K562 (cell line): ENCODE measurements around the gene ENTR1. TPM values are rescaled to one million over a fixed set of nuclear protein-coding genes. Genes with fewer than 3 reads are reported as not detected.

Experiments
- ATAC-seq: fragments of 200-7000 bp; cut with Tn5 transposase; 3 replicates; pipeline ENCODE4 v1.9.1; 2020; ENCODE audit warnings: moderate library complexity
- BruUV-seq: library from RNA; stranded (reverse); fragments of 400-500 nt; replicated peaks from 2 replicates; lab custom pipeline; 2021; lab: Mats Ljungman, UMichigan
- CTCF ChIA-PET: fragments of 300-600 bp; formaldehyde crosslinking; extraction: SDS; loops from one replicate; lab custom pipeline; 2021; ENCODE audit warnings: low intra/inter-chr PET ratio; lab: Yijun Ruan, JAX
- POLR2A ChIA-PET: fragments of 300-600, 350-650 bp; sonication (Branson Sonifier 250); formaldehyde crosslinking; extraction: SDS; loops from one replicate; lab custom pipeline; 2021; ENCODE audit warnings: antibody characterized with exemption, inconsistent platforms; lab: Yijun Ruan, JAX
- DNase-seq, 4 experiments: peaks; one replicate each; pipeline versions ENCODE4 v3.0.0 to v3.0.0-alpha.2; 2011 to 2018; ENCODE audit warnings: low spot score in 3 of 4, mixed read lengths in 3 of 4; ENCODE audit errors: extremely low read depth in 1 of 4
- FAIRE-seq: peaks from 2 replicates; lab custom pipeline; 2011; peaks lifted over from hg19 to GRCh38; lab: Jason Lieb, UNC
- H2AFZ ChIP-seq: 2 replicates; pipeline ENCODE4 v1.6.0; 2011; ENCODE audit warnings: low read depth, low read length, control low read depth, inconsistent platforms
- H3K27ac ChIP-seq: fragments of 200-600 bp; 3 replicates; pipeline ENCODE4 v1.8.0; 2011; ENCODE audit warnings: low read depth, mild to moderate bottlenecking, control low read depth, inconsistent platforms, low read length, moderate library complexity, mixed read lengths; ENCODE audit errors: extremely low read depth
- H3K27me3 ChIP-seq, 2 experiments: fragments of 300-600 bp in 1 of 2; 2 replicates in 1 of 2; 3 replicates in 1 of 2; pipeline versions ENCODE4 v1.6.0 to v1.8.0; 2011; ENCODE audit warnings: inconsistent platforms in 2 of 2, low read length in 2 of 2, mild to moderate bottlenecking in 1 of 2, mixed read lengths in 1 of 2, moderate library complexity in 1 of 2; ENCODE audit not compliant: control insufficient read depth in 2 of 2, insufficient read depth in 2 of 2
- H3K36me3 ChIP-seq: fragments of 300-600 bp; 3 replicates; pipeline ENCODE4 v1.8.0; 2011; ENCODE audit warnings: mild to moderate bottlenecking, low read length, inconsistent platforms; ENCODE audit not compliant: control insufficient read depth, insufficient read depth
- H3K4me1 ChIP-seq, 2 experiments: fragments of 200-600 bp in 1 of 2; replicated peaks in 1 of 2; 2 replicates in 1 of 2; 3 replicates in 1 of 2; pipeline versions ENCODE4 v1.5.1 to v1.8.0; 2011; ENCODE audit warnings: inconsistent platforms in 2 of 2, low read length in 2 of 2, mild to moderate bottlenecking in 1 of 2, mixed read lengths in 1 of 2, moderate library complexity in 1 of 2; ENCODE audit not compliant: control insufficient read depth in 2 of 2, insufficient read depth in 2 of 2
- H3K4me2 ChIP-seq: 2 replicates; pipeline ENCODE4 v1.6.1; 2011; ENCODE audit warnings: low read length, control low read depth, inconsistent platforms, mixed read lengths; ENCODE audit not compliant: insufficient read depth
- H3K4me3 ChIP-seq: fragments of 200-600 bp; sonication (generic), shearing (Covaris generic); 2 replicates; pipeline ENCODE4 v1.5.1; 2016; ENCODE audit warnings: control low read depth, inconsistent platforms
- H3K79me2 ChIP-seq: fragments of 200-600 bp; 3 replicates; pipeline ENCODE4 v1.8.0; 2011; ENCODE audit warnings: low read length, inconsistent platforms; ENCODE audit not compliant: control insufficient read depth, insufficient read depth
- H3K9ac ChIP-seq, 2 experiments: 2 replicates each; pipeline versions ENCODE4 v1.6.0 to v1.6.1; 2011; ENCODE audit warnings: low read depth in 2 of 2, low read length in 2 of 2, control low read depth in 1 of 2, inconsistent platforms in 1 of 2, mild to moderate bottlenecking in 1 of 2, mixed read lengths in 1 of 2; ENCODE audit not compliant: insufficient read depth in 1 of 2
- H3K9me1 ChIP-seq: one replicate; pipeline ENCODE4 v1.6.0; 2011; ENCODE audit warnings: inconsistent platforms, mild to moderate bottlenecking, low read length, moderate library complexity; ENCODE audit not compliant: control insufficient read depth, insufficient read depth
- H3K9me3 ChIP-seq: replicated peaks from 2 replicates; pipeline ENCODE4 v1.5.1; 2011; ENCODE audit warnings: low read depth, low read length, inconsistent platforms; ENCODE audit not compliant: control insufficient read depth, insufficient read depth
- H4K20me1 ChIP-seq: replicated peaks from 2 replicates; pipeline ENCODE4 v1.6.1; 2011; ENCODE audit warnings: low read length, inconsistent platforms, mixed read lengths; ENCODE audit not compliant: control insufficient read depth, insufficient read depth
- ARHGAP35 ChIP-seq: fragments of 450-650 bp; IDR thresholded peaks from 2 replicates; pipeline ENCODE4 v1.6.1; 2018; ENCODE audit not compliant: partially characterized antibody
- CSDE1 ChIP-seq, 2 experiments: fragments of 450-650 bp; IDR thresholded peaks; 2 replicates each; pipeline ENCODE4 v1.6.1; 2016; ENCODE audit warnings: mild to moderate bottlenecking in 1 of 2
- E2F3 ChIP-seq: fragments of 250-450 bp; sonication (Bioruptor Pico); IDR thresholded peaks from 2 replicates; pipeline ENCODE4 v1.4.0; 2020; ENCODE audit warnings: mild to moderate bottlenecking
- KLF10 ChIP-seq: fragments of 250-450 bp; sonication (Bioruptor Pico); IDR thresholded peaks from 2 replicates; pipeline ENCODE4 v1.6.1; 2021; ENCODE audit warnings: matching md5 sums
- POLR2A ChIP-seq: fragments of 450-650 bp; conservative IDR thresholded peaks from 2 replicates; pipeline ENCODE4 v1.6.1; 2016
- POLR2G ChIP-seq: fragments of 200-400 bp; formaldehyde crosslinking; IDR thresholded peaks from 2 replicates; pipeline ENCODE4 v1.6.1; 2017; ENCODE audit warnings: low read depth, mild to moderate bottlenecking, antibody characterized with exemption, low read length, moderate library complexity
- RBFOX2 ChIP-seq: fragments of 200-400 bp; formaldehyde crosslinking; IDR thresholded peaks from 2 replicates; pipeline ENCODE4 v1.6.1; 2017; ENCODE audit warnings: low read depth, mild to moderate bottlenecking, low read length, moderate library complexity
- SFPQ ChIP-seq: fragments of 200-400 bp; formaldehyde crosslinking; IDR thresholded peaks from 2 replicates; pipeline ENCODE4 v1.6.1; 2017; ENCODE audit warnings: mild to moderate bottlenecking, low read depth, low read length, moderate library complexity
- SUPT5H ChIP-seq: fragments of 450-650 bp; IDR thresholded peaks from 2 replicates; pipeline ENCODE4 v1.6.1; 2016
- ZNF583 ChIP-seq: fragments of 250-450 bp; sonication (Bioruptor Pico); IDR thresholded peaks from 2 replicates; pipeline ENCODE4 v1.4.0; 2020
- WGBS: fragments of 100-300 bp; shearing (Covaris generic); methylation state at CpG from one replicate; pipeline ENCODE4 v1.1.6; 2016; ENCODE audit warnings: low coverage, mixed read lengths; ENCODE audit not compliant: insufficient coverage; ENCODE audit errors: missing lambda C conversion rate; 5-methylcytosine and 5-hydroxymethylcytosine counted together
- in situ Hi-C: fragments of 300-500 bp; cut with MboI; formaldehyde crosslinking; loops from 4 replicates; pipeline ENCODE4 v1.15.0; 2018; ENCODE audit warnings: inconsistent platforms, mixed read lengths
- intact Hi-C: fragments of 100-400 bp; cut with micrococcal nuclease; formaldehyde crosslinking; loops from 2 replicates; pipeline ENCODE4 v1.14.2; 2022
- polyA plus RNA-seq, 8 experiments: library from polyadenylated mRNA; depleted of rRNA in 4 of 8; stranded (reverse) in 5 of 8; unstranded in 3 of 8; fragments of >200 nt; fragmentation: Nextera tagmentation in 2 of 8; fragmentation: Illumina TruSeq in 1 of 8; extraction: Ambion mirVana in 2 of 8; extraction: Trizol in 1 of 8; gene quantifications; 2 replicates each; pipeline versions ENCODE4 v1.2.1 to v1.2.3, GENCODE V29; 2011 to 2014; ENCODE audit warnings: inconsistent platforms in 1 of 8, missing spikeins in 1 of 8
- total RNA-seq, 7 experiments: library from RNA; depleted of rRNA in 6 of 7; stranded (reverse); fragments of >200 nt in 6 of 7; fragmentation: Illumina TruSeq in 2 of 7; extraction: Trizol in 2 of 7; gene quantifications; 2 replicates each; pipeline versions ENCODE4 v1.2.1 to v1.2.3, GENCODE V29; 2011 to 2021; ENCODE audit warnings: low replicate concordance in 1 of 7

The ENTR1 gene
- total and polyA plus RNA-seq, 9 of the 15 experiments (the other 6 are each of a cell fraction or from before 2014, with no cell fraction given): 6.7 to 106 (median 72.6) TPM

DNA sequence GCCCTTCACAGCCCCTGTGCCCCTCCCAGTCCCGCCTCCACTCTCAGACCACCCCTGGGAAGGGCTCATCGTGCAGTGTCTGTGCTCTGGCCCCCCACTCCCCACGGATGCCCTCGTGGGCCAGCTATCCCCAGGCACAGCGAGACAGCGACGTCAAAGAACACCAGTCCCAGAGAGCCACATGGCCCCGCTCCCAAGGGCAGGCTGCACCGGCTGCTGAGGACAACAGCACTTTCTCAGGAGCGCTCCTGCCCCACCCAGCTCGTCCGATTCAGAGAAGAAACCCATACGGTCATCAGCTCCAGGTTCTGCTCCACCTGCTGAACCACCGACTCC, 5.6 kb downstream of the ENTR1 start (continued):
- TF ChIP-seq ZNF583 (CRISPR knock-in tag) (no peak), E2F3 (no peak)

DNA sequence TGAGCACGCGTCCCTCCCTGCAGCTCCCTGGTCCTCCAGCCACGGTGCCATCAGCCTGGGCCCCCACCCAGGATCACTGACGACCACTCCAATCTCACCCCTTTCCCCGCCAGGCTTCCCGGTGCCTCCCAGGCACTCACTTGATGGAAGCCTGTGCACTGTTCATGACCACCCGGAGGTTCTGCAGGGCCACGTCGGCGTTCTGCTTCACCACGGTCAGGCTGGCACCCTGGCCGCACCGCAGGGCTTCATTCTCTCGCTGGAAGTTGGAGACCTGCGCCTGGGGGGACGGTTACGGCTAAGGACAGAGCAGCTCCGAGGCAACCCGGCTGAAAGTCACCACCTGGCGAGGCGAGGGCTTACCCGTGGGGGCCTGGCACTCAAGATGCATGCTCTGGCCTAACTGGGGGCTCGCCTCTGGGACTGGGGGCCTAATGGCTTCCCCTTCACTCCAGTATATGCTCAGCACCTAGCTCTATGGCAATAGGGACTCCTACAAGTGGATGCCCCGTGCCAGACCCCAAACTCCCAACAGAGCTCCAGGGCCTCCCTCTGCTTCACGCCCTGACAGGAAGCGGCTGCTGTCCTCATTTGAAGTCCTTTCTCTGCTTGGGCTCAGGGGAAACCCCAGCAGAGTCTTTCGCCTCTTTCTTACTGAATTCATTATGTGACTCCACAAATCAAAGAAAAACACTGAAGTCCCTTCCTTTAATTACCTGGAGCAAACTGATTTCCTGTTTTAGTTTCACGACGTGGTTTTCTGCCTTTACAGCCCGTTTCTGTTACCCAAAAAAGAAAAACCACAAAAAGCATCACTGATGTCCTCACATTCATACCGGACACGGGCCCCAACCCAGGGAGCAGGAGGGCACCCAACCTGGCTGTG, 6.3 kb downstream of the ENTR1 start:
- in situ Hi-C loops (no loop called here), intact Hi-C loops (no loop called here)
- no peaks in the 10 kb centered on the region for H3K9me1 ChIP-seq
- ChIA-PET CTCF (no interaction called here), POLR2A (interaction anchor here (0.6 to 1.3 kb wide), 6 partner anchors 10 to 112 kb away, joined by 3 to 5 read pairs (median 3); partner anchors contain the start of gene DNLZ)
- H3K9me3 ChIP-seq: no peaks in the 10 kb centered on the region
- WGBS: 94% methylated on average over 28 of the region's 32 CpGs
- no peak overlapping the region for H2AFZ ChIP-seq
- no peak for FAIRE-seq
- no peaks in the 10 kb centered on the region for H4K20me1 ChIP-seq
- no peak overlapping the region for H3K4me3 ChIP-seq
- no peak overlapping the region for H3K4me2 ChIP-seq
- peaks cover 5 to 51% of the 10 kb centered on the region in 2 experiments; a peak in 4 of 5 replicates for H3K4me1 ChIP-seq
- peaks cover 31% of the 10 kb centered on the region for H3K79me2 ChIP-seq
- H3K27ac ChIP-seq: no peak overlapping the region
- BruUV-seq: no TSS peak
- H3K9ac ChIP-seq: peak overlapping the region in 1 of 2 experiments; percentile 47; a peak in 1 of 4 replicates
- H3K27me3 ChIP-seq: no peaks in the 10 kb centered on the region
- peaks cover 73% of the 10 kb centered on the region for H3K36me3 ChIP-seq
- TF ChIP-seq SFPQ (no peak), POLR2A (0 out of 2 replicates have a peak, but pooled peaks have one; percentile 42), RBFOX2 (peak; percentile 59), KLF10 (CRISPR knock-in tag) (no peak), POLR2G (peak; percentile 70), ARHGAP35 (no peak), CSDE1 (IDR thresholded peaks at IDR 0.05) (no peak), SUPT5H (peak; percentile 51; the same call in 1 of the 2 replicates)
- DNase-seq: no peak
- ATAC-seq: no peak
